Fibroblast of mammary gland (primary cell): ENCODE results near the gene PIWIL1.

Experiments used
- DNase-seq: peaks from one replicate; pipeline ENCODE4 v3.0.0-alpha.2; 2010; ENCODE audit warnings: low read depth
- H3K4me3 ChIP-seq: 2 replicates; pipeline ENCODE4 v1.5.1; 2011; ENCODE audit warnings: low read depth, mild to moderate bottlenecking, low read length, moderate library complexity; ENCODE audit not compliant: control insufficient read depth
- CTCF ChIP-seq: conservative IDR thresholded peaks from 2 replicates; pipeline ENCODE4 v1.5.1; 2011; ENCODE audit warnings: low read depth, low read length, inconsistent platforms; ENCODE audit not compliant: control insufficient read depth, insufficient read depth

Gene PIWIL1

GRCh38 chr12:130418251-130418650 is 80.6 kb downstream of the PIWIL1 start:
- H3K4me3 ChIP-seq = no peak overlapping the region
- no peak for DNase-seq
- no peak for TF ChIP-seq CTCF

GRCh38 chr12:130419116-130419515 is 81.4 kb downstream of the PIWIL1 start:
- TF ChIP-seq CTCF = no peak
- H3K4me3 ChIP-seq = no peak overlapping the region
- DNase-seq = no peak

GRCh38 chr12:130420071-130420470 is 82.4 kb downstream of the PIWIL1 start:
- H3K4me3 ChIP-seq = no peak overlapping the region
- DNase-seq = no peak
- no peak for TF ChIP-seq CTCF

- no peak for DNase-seq
- no peak for TF ChIP-seq CTCF
Measured at GRCh38 chr12:130421896-130422295, 84.2 kb downstream of the PIWIL1 start.

More at GRCh38 chr12:130421896-130422295, 84.2 kb downstream of the PIWIL1 start:
- no peak overlapping the region for H3K4me3 ChIP-seq
